Type B pancreatic cell (in vitro differentiated cells): Measurements from ENCODE around the gene FRRS1. TPM values are rescaled to one million over a fixed set of nuclear protein-coding genes. Genes with fewer than 3 reads are reported as not detected.

ENCODE experiments used
- DNase-seq: peaks from one replicate; pipeline ENCODE4 v3.0.0; 2021; ENCODE audit warnings: mixed read lengths; ENCODE audit not compliant: unreplicated experiment; ENCODE audit errors: extremely low spot score
- H3K27ac Mint-ChIP-seq: 2 replicates; pipeline ENCODE4 v1.8.0; 2021; ENCODE audit warnings: mild to moderate bottlenecking, mixed read lengths
- H3K27me3 Mint-ChIP-seq: 2 replicates; pipeline ENCODE4 v1.8.0; 2021; ENCODE audit warnings: mixed read lengths
- H3K36me3 Mint-ChIP-seq: 2 replicates; pipeline ENCODE4 v1.8.0; 2021; ENCODE audit warnings: mixed read lengths
- H3K4me1 Mint-ChIP-seq: one replicate; pipeline ENCODE4 v1.8.0; 2021; ENCODE audit warnings: mixed read lengths; ENCODE audit not compliant: unreplicated experiment
- H3K4me3 Mint-ChIP-seq: 2 replicates; pipeline ENCODE4 v1.8.0; 2021; ENCODE audit warnings: mild to moderate bottlenecking, mixed read lengths
- H3K9me3 Mint-ChIP-seq: 2 replicates; pipeline ENCODE4 v1.8.0; 2021; ENCODE audit warnings: mixed read lengths
- total RNA-seq: library from RNA; stranded (reverse); gene quantifications from 2 replicates; pipeline ENCODE4 v1.2.1, GENCODE V29; 2021; ENCODE audit warnings: low replicate concordance
- TF ChIP-seq, protein P1 (sequence below): fragments of 200-600 bp; sonication (generic); conservative IDR thresholded peaks from 2 replicates; pipeline ENCODE4 v1.5.0; 2021; ENCODE audit warnings: antibody characterized with exemption, mild to moderate bottlenecking

The FRRS1 gene
- total RNA-seq, 1 donor from 2014 or later: 6.4 TPM

DNA sequence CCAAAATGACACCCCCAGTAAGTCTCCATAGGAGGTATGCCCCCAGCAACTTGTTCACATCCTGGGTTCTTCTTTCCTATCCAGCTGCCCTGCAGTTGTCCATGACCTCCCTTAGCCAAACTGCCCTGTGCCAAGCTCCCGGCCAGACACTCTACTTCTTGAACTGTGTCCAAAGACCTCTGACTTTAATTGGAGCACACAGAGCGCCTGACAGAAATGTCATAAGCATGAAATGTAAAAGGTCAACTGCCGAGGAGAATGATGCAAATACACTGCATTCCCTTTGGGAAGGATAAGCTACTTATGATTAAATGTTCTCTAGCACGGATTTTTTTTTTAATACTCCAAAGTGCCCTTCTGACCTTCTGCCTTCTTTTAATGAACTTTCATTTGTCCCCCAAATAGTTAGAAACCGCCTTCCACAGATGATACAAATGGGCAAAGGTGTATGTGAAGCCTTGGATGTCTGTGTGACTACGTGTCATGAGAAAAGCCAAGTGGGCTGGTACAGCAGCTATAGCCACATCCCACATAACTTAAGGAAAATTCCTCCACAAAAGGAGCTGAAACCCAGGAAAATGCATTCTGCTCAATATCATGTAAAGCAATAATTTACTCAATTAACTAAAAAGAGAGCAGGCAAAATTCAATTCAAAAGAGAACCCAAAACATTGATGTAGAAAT lies 93.8 kb downstream of the FRRS1 start:
- Mint-ChIP-seq H3K36me3 (no peaks in the 10 kb centered on the region), H3K4me1 (peaks cover 51% of the 10 kb centered on the region), H3K4me3 (no peak overlapping the region), H3K9me3 (no peaks in the 10 kb centered on the region), H3K27ac (no peak overlapping the region), H3K27me3 (no peaks in the 10 kb centered on the region)
- TF ChIP-seq, protein P1, sequence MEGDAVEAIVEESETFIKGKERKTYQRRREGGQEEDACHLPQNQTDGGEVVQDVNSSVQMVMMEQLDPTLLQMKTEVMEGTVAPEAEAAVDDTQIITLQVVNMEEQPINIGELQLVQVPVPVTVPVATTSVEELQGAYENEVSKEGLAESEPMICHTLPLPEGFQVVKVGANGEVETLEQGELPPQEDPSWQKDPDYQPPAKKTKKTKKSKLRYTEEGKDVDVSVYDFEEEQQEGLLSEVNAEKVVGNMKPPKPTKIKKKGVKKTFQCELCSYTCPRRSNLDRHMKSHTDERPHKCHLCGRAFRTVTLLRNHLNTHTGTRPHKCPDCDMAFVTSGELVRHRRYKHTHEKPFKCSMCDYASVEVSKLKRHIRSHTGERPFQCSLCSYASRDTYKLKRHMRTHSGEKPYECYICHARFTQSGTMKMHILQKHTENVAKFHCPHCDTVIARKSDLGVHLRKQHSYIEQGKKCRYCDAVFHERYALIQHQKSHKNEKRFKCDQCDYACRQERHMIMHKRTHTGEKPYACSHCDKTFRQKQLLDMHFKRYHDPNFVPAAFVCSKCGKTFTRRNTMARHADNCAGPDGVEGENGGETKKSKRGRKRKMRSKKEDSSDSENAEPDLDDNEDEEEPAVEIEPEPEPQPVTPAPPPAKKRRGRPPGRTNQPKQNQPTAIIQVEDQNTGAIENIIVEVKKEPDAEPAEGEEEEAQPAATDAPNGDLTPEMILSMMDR: no peak
- DNase-seq: no peak

DNA sequence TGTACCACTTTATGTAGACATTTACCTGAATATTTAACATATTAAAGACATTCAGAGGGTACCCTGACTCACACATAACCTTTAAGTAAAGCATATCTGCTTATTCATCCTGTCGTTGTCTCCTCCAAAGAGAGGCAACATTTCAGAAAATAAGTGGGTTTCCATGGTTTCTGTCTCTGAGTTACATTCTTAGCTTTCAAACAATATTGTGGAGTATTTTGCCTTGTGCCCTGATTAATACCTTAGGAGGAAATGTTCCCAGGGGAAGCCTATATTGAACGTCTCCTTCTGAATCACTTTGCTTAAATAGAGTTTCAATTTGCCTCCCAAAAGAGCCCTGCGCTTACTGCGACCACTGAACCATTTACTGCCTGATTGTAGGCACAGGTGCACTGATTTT lies 94.4 kb downstream of the FRRS1 start:
- no peak overlapping the region for H3K27ac Mint-ChIP-seq
- TF ChIP-seq, protein P1: no peak
- H3K9me3 Mint-ChIP-seq: no peaks in the 10 kb centered on the region
- H3K4me3 Mint-ChIP-seq: no peak overlapping the region
- DNase-seq: no peak
- no peaks in the 10 kb centered on the region for H3K36me3 Mint-ChIP-seq
- H3K27me3 Mint-ChIP-seq: no peaks in the 10 kb centered on the region
- peaks cover 45% of the 10 kb centered on the region for H3K4me1 Mint-ChIP-seq

DNA sequence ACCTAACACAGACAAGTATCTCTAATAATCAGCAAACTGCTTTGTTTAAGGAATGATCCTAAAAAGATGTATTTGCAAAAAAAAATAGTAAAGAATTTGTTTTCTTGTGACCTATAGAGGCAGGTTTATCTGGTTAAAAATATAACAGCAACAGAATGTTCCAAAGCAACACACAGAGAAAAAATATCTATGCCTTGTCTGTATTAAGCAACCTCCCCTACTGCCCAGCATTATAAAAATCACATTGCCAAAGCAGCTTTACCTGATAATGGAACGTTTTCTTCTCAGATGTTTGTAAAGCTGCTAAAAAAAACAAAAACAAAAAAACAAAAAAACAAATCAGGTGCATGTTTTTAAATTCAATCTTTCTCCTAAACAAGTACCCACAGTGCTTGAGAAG lies 95.9 kb downstream of the FRRS1 start:
- Mint-ChIP-seq H3K27me3 (no peaks in the 10 kb centered on the region), H3K4me3 (no peak overlapping the region), H3K36me3 (no peaks in the 10 kb centered on the region), H3K4me1 (peaks cover 37% of the 10 kb centered on the region), H3K27ac (no peak overlapping the region), H3K9me3 (no peaks in the 10 kb centered on the region)
- DNase-seq: no peak
- TF ChIP-seq, protein P1: no peak

DNA sequence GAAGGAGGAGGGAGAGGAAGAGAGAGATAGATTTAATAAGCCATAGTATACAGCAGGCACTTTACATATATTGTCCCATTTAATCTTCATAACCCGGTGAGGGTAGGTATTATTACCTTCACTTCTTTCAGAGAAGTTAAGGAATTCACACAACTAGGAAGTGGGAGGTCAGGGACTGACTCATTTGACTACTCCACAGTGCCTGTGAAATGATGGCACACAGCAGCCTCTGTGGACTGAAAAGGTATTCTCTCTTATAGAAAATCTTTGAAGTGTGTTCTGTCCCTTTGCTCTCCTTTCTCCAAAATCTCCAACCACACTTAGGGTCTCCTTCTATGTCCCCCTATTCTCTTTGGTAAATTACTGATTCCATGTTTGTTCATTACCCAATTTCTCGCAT lies 96.6 kb downstream of the FRRS1 start:
- no peak for DNase-seq

DNA sequence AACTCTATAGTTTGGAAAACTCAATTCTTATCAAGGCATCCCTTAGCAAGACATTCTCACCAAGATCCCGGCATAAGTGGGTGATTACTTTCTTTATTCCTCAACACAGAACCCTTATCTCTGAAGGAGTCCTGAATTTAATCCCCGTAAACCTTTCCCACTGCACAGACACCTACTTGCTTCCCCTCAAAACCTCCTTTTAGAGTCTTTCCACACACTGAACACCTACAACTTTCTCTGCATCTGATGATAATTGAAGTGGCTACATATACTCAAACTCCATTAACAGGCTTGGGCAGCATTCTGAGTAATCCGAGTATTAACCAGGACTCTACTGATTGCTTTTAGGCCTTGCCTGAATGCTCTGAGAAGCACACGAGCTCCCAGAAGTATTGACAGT lies 97.1 kb downstream of the FRRS1 start:
- H3K4me3 Mint-ChIP-seq: no peak overlapping the region
- H3K36me3 Mint-ChIP-seq: no peaks in the 10 kb centered on the region
- TF ChIP-seq, protein P1: no peak
- H3K4me1 Mint-ChIP-seq: peaks cover 28% of the 10 kb centered on the region
- no peaks in the 10 kb centered on the region for H3K9me3 Mint-ChIP-seq
- H3K27ac Mint-ChIP-seq: no peak overlapping the region
- no peaks in the 10 kb centered on the region for H3K27me3 Mint-ChIP-seq
- no peak for DNase-seq

More for the DNA sequence above, 96.6 kb downstream of the FRRS1 start:
- TF ChIP-seq, protein P1: no peak
- no peak overlapping the region for H3K27ac Mint-ChIP-seq
- no peaks in the 10 kb centered on the region for H3K27me3 Mint-ChIP-seq
- H3K9me3 Mint-ChIP-seq: no peaks in the 10 kb centered on the region
- H3K36me3 Mint-ChIP-seq: no peaks in the 10 kb centered on the region
- no peak overlapping the region for H3K4me3 Mint-ChIP-seq
- H3K4me1 Mint-ChIP-seq: peaks cover 32% of the 10 kb centered on the region
